Hippocampal formation (tissue), 2 donors: ENCODE measurements around the gene FLT1.

Source experiments
- DNase-seq, 2 donors: peaks; one replicate each; lab custom pipeline; 2025; lab: John Stamatoyannopoulos, UW

Gene FLT1

GRCh38 chr13:28346154-28346553 is 148.8 kb downstream of the FLT1 start:
- no peak for DNase-seq

DNA sequence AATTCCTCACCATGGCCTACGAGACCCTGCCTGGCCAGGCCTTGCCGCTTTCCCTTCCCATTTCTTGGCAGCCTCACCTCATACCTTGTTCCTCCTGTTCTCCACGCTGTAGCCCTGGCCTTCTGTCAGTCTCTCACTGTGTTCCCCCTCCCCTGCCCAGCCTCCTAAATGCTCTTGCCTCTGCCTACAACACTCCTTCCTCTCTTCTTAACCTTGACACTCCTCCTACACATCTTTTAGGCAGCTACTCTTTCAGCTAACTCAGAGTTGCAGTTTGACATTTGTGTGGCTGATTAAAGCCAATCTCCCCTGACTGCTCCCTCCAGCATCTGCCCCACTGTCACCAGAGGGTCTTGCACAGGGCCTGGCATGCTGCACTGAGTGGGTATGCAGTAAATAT is 150.8 kb downstream of the FLT1 start:
- DNase-seq = no peak

- no peak for DNase-seq
These were observed 152.7 kb downstream of the FLT1 start for GRCh38 chr13:28342251-28342650.

- no peak for DNase-seq
These were observed 154.6 kb downstream of the FLT1 start for GRCh38 chr13:28340272-28340793.

GRCh38 chr13:28339419-28339818 is 155.5 kb downstream of the FLT1 start:
- DNase-seq = no peak

DNA sequence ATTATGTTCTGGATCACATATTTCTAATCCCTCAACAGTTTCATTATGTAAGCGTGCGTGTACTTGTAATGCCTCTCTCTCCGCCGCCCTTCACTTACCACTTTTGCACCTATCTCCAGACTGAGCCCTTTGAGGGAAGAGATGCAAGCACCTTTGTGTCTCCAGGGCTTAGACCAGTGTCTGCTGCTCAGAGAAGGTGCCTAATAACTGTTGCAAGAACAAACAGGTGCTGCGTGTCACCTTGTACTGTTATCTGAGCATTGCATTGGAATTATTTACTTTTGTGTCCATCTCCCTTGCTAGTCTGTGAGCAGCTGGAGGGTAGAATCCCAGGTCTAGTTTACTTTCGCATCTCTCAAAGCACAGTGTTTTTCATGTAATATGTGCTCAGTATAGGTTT is 156.2 kb downstream of the FLT1 start:
- DNase-seq = no peak

DNA sequence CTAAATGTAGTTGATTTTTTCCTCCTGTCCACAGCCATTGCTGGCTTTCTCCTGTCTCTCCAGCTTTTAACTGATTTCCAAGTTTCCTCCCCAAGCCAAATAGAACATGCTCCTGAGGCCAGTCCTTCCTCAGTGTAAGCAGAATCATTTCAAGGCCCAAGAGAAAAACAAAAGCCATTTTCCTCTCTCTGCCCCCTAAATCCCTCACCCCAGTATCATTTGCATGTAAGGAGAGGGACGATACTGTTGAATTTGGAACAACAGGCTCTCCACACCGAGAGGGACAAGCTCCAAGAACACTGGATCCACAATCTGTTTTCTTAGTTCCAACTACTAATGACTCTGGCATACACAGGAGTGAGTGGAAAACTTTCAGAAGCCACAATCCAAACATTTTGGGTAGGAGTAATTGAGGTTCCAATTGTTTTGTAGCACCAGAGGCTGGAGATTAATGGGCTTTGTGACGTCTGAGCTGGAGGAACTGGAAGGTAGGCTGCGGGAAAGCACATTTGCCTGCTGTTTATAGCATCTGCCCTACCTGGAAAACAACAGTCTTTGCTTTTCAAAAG is 156.8 kb downstream of the FLT1 start:
- DNase-seq = no peak

- DNase-seq = no peak
These were observed 157.5 kb downstream of the FLT1 start for GRCh38 chr13:28337166-28338005.

DNA sequence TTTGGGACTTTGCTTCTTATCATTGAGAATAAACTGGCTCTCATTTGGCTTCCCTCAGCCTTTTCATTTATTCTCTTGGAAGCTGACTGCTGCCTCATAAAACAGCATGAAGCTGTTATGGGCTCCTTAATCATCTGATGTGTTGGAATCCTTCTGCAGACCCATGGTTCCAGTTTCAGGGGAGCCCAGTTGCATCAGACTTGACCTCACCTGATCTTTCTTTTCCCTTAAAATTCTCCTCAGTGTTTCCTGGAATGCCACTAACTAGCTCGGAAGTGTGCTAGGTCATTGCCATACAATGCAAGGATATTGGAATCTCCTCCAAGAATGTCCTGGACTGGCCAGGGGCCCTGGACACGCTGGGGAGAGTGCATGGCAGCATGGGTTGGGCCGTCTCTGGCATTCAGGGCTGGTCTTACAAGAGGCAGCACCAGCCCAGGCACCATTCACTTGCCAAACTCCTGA is 158.7 kb downstream of the FLT1 start:
- DNase-seq = no peak

- DNase-seq = no peak
These were observed 161.6 kb downstream of the FLT1 start for GRCh38 chr13:28333204-28333881.

DNA sequence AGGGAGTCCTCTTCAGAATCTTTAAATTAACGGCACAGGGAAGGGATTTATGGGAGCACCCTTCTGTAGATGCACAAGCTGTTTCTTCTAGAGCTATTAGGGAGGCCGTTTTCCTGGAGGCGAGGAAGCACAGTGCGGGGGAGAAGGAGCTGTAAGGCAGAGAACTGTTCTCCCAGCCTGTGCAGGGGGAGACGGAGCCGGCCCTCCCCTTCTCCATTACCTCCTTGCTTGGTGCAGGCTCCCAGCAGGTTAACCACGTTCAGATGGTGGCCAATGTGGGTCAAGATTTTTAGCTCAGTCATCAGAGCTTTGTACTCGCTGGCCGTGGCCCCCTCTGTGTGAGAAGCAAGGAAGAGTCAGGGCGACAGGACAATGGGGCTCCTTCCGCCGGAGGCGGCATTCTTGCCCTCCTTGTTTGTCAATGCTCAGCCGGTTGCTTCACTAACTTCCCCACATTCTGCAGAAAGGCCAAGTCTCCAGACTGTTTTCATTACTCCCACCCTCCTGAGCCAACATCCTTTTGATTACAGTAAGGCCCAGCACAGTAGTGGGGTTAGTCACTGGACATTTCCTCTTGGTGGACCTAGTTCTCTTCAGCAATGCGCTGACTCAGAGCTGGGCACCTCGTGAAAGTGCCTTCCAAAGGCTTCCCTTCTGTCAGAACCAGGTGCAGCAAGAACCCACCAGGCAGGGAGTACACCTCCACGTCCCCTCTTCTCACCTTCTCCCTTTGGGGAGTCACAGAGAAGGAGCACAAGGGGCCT is 165.4 kb downstream of the FLT1 start:
- no peak for DNase-seq

DNA sequence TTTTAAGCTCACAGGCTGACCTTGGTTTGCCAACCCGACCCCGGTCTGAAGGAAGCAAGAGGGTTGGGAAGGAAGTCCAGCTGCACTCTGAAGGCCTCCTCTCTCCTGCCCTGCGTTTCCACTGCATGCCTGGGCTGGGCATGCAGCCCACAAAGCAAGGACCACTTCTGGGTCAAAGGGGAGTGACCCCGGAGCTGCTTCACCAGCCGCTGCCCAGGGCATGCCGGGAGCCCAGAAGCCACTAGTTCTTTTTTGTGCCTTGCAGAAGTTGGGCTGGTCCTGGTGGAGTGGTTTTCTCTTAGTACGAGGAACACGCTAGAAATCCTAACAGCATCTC is 166.7 kb downstream of the FLT1 start:
- DNase-seq = no peak

DNA sequence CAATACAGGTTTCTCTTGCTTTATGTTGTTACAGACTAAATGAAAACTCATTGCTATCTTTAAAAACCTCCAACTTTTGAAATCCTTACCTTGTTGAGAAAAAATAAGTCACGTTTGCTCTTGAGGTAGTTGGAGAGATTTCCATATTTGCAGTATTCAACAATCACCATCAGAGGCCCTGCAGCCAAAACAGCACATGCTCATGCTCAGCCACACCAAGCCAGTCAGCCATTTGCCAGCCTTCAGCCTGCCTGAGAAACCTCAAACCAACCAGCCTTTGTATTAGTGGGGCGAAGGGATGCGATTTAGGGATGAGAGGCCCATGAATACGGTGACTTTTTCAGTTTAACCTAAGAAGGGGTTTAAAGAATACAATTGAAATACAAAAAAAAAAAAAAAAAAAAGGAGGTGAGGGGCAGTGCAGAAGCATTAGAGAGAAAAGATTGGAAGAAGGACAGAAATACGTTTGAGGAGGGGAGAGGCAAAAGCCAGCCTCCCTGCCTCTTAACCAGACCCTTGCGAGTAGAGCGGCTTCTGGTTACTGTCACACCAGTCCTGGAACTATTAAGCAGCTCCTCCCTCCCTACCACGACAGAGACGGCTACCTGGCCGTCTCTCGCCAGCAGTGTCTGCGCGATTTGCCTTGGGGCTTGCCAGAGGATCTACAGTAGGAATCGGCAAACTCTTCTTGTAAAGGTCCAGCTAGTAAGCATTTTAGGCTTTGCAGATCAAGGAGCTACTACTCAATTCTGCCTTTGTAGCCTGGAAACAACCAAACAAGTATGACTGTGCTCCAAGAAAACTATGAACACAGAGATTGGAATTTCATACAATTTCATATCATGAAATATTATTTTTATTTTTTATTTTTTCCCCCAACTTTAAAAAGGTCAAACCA is 167.3 kb downstream of the FLT1 start:
- no peak for DNase-seq

DNA sequence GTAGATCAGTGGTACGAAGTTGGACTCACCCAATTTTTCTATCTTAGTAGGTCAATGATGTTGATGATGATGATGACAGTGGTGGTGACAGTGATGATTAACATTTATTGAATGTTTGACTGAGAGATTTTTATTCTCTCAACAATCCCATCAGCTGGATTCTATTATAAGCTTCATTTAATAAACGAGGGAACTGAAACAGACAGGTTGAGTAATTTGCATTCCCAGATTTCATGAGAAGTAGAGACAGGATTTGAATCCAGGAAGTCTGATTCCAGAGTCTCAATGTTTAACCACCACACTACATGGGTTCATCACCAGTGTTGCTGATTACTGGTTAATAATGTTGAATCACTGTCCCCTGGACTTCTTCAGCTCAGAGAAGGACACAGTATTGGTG is 168.9 kb downstream of the FLT1 start:
- no peak for DNase-seq

DNA sequence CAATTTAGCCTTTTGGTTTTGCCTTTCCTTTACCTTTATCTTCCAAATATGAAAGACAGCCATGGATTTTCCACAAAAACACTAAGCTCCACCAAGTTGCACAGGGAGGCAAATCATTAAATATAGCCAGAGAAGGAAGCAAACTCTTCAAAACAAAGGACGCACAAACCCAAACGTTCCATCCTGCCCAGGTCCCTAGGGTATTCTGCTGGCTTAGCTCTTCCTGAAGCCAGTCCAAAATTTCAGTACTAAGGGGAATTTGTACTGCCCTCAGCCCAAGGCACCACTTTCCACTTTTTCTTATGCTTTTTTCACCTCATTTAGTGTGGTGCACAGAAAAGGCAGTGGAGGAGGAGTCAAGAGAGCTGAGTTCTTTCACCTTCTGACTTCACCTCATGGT is 169.9 kb downstream of the FLT1 start:
- DNase-seq = no peak

- DNase-seq = peak; percentile 18 to 26
These were observed 170.6 kb downstream of the FLT1 start for GRCh38 chr13:28324181-28324789.

- no peak for DNase-seq
These were observed 172.5 kb downstream of the FLT1 start for GRCh38 chr13:28322256-28322905.

GRCh38 chr13:28321756-28322155 is 173.2 kb downstream of the FLT1 start:
- DNase-seq = no peak

- DNase-seq = no peak
These were observed 173.9 kb downstream of the FLT1 start for GRCh38 chr13:28320884-28321574.

GRCh38 chr13:28320209-28320608 is 174.7 kb downstream of the FLT1 start:
- no peak for DNase-seq
